Limb (tissue), 2 donors: Measurements from ENCODE around the gene EMSY.
"Not testable (repeated sequence)": the region's sequence is repeated elsewhere in the genome, so short reads cannot be mapped to it uniquely, and the experiment has no call there.

Experiments
- DNase-seq, 2 donors: peaks; one replicate each; pipeline ENCODE4 v3.0.0-alpha.2; 2016; ENCODE audit errors: extremely low spot score in 2 of 2

Gene EMSY

DNA sequence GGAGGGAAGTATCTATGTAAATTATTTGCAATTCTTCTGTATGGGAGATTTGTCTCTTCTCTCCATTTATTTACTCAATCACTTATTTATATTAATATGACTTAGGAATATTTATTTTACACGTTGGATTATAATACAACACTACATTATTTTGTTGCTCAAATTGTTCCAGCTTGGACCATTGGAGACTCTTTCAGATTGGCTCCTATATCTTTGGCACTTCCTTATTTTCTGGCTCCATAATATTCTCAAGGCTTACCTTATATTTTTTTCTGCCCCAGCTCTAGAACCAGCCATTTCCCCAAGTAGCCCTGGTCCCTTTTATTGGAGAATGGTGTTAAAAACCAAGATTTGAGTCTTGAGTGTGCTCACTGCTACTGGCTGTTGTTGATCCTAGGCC is 123.8 kb downstream of the EMSY start:
- no peak for DNase-seq

DNA sequence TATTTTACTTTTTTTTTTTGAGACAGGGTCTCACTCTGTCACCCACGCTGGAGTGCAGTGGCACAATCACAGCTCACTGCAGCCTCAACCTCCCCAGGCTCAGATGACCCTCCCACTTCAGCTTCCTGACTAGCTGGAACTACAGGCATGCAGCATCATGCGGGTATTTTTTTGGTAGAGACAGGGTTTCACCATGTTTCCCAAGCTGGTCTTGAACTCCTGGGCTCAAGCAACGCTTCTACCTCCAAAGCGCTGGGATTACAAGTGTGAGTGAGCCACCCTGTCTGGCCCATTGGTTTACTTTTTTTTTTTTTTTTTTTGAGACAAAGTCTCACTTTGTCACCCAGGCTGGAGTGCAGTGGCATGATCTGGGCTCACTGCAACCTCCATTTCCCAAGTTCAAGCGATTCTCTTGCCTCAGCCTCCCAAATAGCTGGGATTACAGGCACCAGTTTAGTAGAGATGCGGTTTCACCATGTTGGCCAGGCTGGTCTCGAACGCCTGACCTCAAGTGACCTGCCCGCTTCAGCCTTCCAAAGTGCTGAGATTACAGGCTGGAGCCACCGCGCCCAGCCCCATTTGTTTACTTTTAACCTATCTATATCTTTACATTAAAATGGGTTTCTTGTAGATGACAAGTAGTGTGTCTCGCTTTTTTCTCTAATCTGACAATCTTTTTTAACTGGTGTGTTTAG is 127.5 kb downstream of the EMSY start:
- DNase-seq, result not testable (repeated sequence)

DNA sequence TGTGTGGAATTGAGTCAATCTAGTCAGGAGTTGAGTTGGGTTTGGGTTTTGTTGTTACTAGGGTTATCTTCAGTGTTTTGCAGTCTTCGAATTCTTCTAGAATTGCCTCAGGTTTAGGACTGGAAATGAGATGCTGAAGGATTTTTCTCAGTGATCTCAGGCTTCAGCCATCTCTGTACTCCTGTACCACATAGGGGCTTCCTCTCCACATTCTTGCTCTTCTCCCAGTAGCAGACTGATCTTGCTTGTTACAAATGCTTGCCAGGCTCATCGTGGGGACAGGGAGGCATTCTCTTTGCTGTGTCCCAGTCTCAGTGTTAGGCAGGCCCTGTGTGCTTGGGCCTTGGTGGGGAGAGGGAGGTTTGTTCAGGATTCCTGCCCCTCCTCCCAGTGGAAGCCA is 129.6 kb downstream of the EMSY start:
- no peak for DNase-seq

DNA sequence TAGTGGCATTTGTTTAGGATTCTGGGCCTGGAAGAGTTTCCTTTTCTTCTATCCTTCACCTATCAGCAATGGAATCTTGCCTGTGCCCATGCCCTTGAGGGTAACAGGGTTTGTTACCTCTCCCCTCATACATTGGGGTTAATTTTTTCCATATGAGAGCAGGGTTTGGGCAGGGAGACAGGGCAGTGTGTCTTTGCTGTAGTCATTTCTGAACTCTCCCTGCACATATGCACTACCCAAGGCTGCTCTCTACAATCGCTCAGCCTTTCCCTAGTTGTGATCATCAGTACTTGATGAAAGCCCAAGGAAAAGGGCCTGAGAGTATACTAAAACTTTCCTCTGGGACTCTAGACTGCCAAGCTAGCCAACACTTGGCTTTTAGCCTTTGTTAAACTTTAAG is 130.1 kb downstream of the EMSY start:
- no peak for DNase-seq

DNA sequence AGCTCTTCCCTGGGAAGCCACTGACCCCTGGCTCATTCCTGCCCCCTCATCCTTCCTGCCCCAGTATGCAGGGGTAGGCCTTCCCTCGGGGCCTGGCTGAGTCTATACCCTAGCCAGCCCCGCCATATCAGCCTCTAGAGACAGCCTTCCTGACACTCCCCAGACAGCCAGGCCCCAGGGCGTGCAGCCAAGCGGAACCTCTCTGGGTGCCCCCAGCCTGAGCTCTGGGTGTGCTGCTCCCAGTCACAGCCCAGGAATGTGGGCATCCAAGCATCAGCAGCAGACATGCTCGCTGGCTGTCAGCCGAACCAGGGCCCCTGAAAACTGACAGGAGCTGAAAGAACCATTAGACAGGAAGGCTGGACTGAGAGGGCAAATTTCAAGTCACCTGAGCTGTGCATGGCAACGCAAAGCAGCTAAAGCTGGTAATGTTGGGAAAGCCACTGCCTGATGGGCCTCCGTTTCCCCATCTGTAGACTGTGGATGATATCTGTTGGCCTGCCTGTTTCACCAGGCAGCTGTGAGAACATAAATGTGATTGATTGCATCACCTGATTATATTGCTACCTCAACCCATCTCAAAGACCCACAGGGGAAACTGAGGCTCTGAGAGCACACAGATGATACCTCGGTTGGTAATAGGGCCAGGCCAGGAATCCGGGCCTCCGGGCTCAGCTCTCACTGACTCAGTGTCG is 132.6 kb downstream of the EMSY start:
- no peak for DNase-seq

- DNase-seq, result no peak
These were observed 133.3 kb downstream of the EMSY start for GRCh38 chr11:76577921-76578653.

DNA sequence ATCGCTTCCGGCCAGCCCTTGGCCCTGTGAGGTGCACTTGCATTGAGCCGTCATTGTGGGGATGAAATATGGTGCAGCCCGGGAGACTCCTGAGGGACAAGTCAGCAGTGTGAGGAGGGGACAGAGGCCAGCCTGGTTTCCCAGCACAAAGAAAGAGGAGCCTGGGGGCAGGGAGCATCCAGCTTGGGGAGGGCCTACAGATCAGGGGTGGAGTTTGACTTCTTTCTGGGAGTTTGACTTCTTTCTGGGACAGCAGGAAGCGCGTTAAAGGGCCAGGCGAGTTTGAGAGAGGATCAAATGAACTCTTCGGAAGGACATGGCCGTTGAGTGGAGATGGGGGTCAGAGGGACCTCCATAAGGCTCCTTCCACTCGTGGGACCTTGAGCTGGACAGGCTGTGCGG is 133.8 kb downstream of the EMSY start:
- no peak for DNase-seq

GRCh38 chr11:76579056-76579751 is 134.4 kb downstream of the EMSY start:
- no peak for DNase-seq

GRCh38 chr11:76579752-76580151 is 134.9 kb downstream of the EMSY start:
- DNase-seq, result no peak

DNA sequence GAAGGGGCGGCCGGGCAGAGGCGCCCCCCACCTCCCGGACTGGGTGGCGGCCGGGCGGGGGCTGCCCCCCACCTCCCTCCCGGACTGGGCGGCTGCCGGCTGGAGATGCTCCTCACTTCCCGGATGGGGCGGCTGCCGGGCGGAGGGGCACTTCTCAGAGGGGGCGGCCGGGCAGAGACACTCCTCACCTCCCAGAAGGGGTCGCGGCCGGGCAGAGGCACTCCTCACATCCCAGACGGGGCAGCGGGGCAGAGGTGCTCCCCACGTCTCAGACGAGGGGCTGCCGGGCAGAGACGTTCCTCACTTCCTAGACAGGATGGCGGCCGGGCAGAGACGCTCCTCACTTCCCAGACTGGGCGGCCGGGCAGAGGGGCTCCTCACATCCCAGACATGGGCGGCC is 137.7 kb downstream of the EMSY start:
- not testable (repeated sequence) for DNase-seq

- no peak for DNase-seq
These were observed 143.1 kb downstream of the EMSY start for GRCh38 chr11:76587820-76588454.

DNA sequence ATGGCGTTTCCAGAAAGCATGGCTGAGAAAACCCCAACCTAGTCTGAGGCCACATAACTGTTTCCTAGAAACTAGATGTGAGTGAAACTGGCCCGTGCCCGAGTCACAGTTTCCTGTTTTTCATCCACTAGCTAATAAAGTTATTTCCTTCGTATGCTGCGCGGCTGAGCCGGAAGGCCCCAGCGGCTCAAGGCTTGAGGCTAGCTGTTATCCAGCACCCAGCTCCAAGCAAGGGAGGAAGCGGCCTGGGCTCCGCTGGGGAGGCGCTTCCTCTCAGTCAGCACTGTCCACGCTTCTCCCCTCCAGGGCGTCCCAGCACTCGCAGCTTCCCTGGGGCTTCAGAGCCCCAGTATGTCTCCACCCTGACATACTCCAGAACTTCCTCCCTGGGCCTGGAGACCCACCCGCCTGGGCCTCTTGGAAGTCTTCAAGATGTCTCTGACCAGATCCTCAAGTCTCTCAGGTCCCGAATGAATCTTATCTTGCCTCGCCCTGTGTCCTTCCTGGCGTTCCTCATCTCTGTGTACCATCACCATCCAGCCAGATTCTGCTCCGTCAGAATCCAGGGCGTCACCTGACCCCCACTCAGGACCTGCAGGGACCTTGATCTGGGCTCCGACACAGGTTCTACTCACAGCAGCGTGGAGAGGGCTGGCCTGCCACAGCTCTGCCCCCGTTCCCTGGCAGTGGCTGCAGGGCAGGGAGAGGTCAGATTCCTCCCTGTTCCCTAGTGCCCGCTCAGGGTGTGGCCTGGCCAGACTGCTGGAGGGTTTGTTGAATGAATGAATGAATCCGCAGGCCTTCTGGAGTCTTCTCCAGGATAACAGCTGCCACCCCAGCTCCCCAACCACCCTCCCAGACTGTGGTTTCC is 143.9 kb downstream of the EMSY start:
- DNase-seq, result no peak

DNA sequence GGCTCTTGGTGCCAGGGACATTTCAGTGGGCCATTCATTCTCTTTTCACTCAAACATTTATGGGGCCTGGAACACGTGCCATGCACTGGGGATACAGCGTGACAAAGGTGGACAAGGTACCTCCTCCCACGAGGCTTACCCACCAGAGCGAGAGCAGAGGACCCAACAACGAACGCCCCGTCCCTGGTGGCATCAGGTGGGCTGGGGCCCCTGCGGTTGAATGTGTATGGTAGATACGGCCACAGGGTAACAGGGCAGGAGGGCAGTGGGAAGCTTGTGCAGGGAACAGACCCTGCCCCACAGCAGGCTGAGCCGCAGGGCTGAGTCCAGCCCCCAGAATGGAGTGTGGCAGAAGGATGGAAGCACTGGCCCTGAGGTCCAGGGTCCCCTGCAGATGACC is 144.7 kb downstream of the EMSY start:
- DNase-seq, result no peak

- no peak for DNase-seq
These were observed 145.4 kb downstream of the EMSY start for GRCh38 chr11:76589964-76590950.

DNA sequence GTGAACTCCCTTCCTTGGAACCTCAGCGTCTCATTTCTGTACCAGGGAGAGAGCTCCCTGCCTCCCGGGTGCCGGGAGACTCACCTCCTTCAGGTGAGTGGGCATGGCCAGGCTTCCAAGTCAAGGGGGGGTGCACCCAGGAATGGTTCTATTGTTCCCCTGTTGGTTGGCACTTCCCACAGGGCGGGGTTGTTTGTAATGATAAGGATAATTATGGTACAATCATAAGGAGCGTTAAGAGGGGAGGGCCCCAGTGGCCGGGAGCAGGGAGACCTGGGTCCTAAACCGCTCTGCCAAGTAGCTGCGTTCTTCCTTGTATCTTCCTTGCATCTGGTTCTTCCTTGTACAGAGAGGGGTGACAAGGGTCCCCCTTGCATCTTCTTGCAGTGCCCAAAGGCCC is 146.6 kb downstream of the EMSY start:
- DNase-seq, result no peak

- no peak for DNase-seq
These were observed 147.5 kb downstream of the EMSY start for GRCh38 chr11:76592025-76592914.

DNA sequence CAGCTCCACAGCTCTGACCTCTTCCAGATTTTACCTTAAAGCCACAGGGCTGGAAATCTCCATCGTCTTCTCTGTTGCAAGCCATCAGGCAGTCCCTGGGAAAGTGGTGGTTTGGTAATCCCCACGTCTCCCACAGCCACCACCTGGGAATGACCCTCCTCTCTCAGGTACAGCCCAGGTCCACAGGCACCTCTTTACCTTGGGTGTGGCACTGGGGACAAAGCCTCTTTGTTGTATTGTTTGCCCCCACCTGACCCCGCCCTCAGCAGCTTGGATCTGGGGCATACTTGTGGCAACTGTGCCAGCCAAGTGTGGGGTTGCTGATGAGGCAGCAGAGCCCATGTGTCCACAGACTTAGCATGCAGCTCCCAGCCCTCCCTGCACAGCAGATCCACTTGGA is 148.1 kb downstream of the EMSY start:
- no peak for DNase-seq

GRCh38 chr11:76595091-76595490 is 150.3 kb downstream of the EMSY start:
- not testable (repeated sequence) for DNase-seq
